Measurements from ENCODE around the gene PKNOX2. TPM values are rescaled to one million over a fixed set of nuclear protein-coding genes. Genes with fewer than 3 reads are reported as not detected.

PKNOX2 gene
- total and polyA plus RNA-seq, 4 experiments from 2014 or later: not detected

GRCh38 chr11:125397421-125397820 is 232.9 kb downstream of the PKNOX2 start:
- peaks cover 0 to 2% (median 0%) of the 10 kb centered on the region in 4 donors for H3K4me1 Mint-ChIP-seq
- Histone ChIP-seq H3K4me3 (ENCODE audit: low read length in 2 of 2) (no peak overlapping the region), H3K27me3 (ENCODE audit: insufficient read depth, low read length) (peaks cover 4% of the 10 kb centered on the region), H3K9me3 (ENCODE audit: control insufficient read depth in 1 of 2, low read length in 2 of 2) (no peaks in the 10 kb centered on the region), H3K4me1 (ENCODE audit: insufficient read depth, low read length) (no peaks in the 10 kb centered on the region), H3K36me3 (ENCODE audit: insufficient read depth, low read length) (no peaks in the 10 kb centered on the region), H3K27ac (ENCODE audit: low read depth, low read length) (no peak overlapping the region)
- no peaks in the 10 kb centered on the region for H3K36me3 Mint-ChIP-seq
- intact Hi-C loops (cut with micrococcal nuclease): no loop called here
- H3K9me3 Mint-ChIP-seq: no peaks in the 10 kb centered on the region
- POLR2A ChIA-PET (ENCODE audit: partially characterized antibody): no interaction called here
- no peak overlapping the region for H3K27ac Mint-ChIP-seq
- H3K27me3 Mint-ChIP-seq: peaks cover 24 to 37% of the 10 kb centered on the region in 2 donors
- H3K4me3 Mint-ChIP-seq: no peak overlapping the region
- CTCF ChIA-PET (ENCODE audit: partially characterized antibody): interaction anchor here (1.7 kb wide), 1 partner anchor 12 kb away, joined by 6 read pairs; no protein-coding TSS in a partner anchor
- DNase-seq: no peak

GRCh38 chr11:125398475-125398874 is 233.9 kb downstream of the PKNOX2 start:
- H3K9me3 ChIP-seq (ENCODE audit: control insufficient read depth in 1 of 2, low read length in 2 of 2): no peaks in the 10 kb centered on the region
- H3K27me3 Mint-ChIP-seq: peaks cover 23 to 41% of the 10 kb centered on the region in 2 donors
- no peak overlapping the region for H3K27ac ChIP-seq (ENCODE audit: low read depth, low read length)
- H3K4me3 ChIP-seq (ENCODE audit: low read length in 2 of 2): no peak overlapping the region
- peak in 1 of 5 donors; percentile 27 for DNase-seq
- no peaks in the 10 kb centered on the region for H3K4me1 ChIP-seq (ENCODE audit: insufficient read depth, low read length)
- ChIA-PET CTCF (ENCODE audit: partially characterized antibody) (interaction anchor here (1.7 kb wide), 1 partner anchor 11 kb away, joined by 6 read pairs; no protein-coding TSS in a partner anchor), POLR2A (ENCODE audit: partially characterized antibody) (no interaction called here)
- intact Hi-C loops (cut with micrococcal nuclease): no loop called here
- H3K27ac Mint-ChIP-seq: no peak overlapping the region
- H3K36me3 ChIP-seq (ENCODE audit: insufficient read depth, low read length): no peaks in the 10 kb centered on the region
- H3K9me3 Mint-ChIP-seq: peaks cover 0 to under 1% (median 0%) of the 10 kb centered on the region in 8 donors
- peaks cover 4% of the 10 kb centered on the region for H3K27me3 ChIP-seq (ENCODE audit: insufficient read depth, low read length)
- H3K36me3 Mint-ChIP-seq: no peaks in the 10 kb centered on the region
- H3K4me3 Mint-ChIP-seq: no peak overlapping the region
- peaks cover 0 to 2% (median 0%) of the 10 kb centered on the region in 4 donors for H3K4me1 Mint-ChIP-seq

- Histone ChIP-seq H3K4me3 (ENCODE audit: low read length in 2 of 2) (no peak overlapping the region), H3K9me3 (ENCODE audit: control insufficient read depth in 1 of 2, low read length in 2 of 2) (no peaks in the 10 kb centered on the region), H3K4me1 (ENCODE audit: insufficient read depth, low read length) (no peaks in the 10 kb centered on the region), H3K27ac (ENCODE audit: low read depth, low read length) (no peak overlapping the region), H3K36me3 (ENCODE audit: insufficient read depth, low read length) (no peaks in the 10 kb centered on the region), H3K27me3 (ENCODE audit: insufficient read depth, low read length) (peaks cover 5% of the 10 kb centered on the region)
- H3K9me3 Mint-ChIP-seq: peaks cover 0 to 3% (median 0%) of the 10 kb centered on the region in 8 donors
- no peak for DNase-seq
- no peaks in the 10 kb centered on the region for H3K36me3 Mint-ChIP-seq
- H3K4me1 Mint-ChIP-seq: peaks cover 0 to 2% (median 0%) of the 10 kb centered on the region in 4 donors
- peaks cover 24 to 44% of the 10 kb centered on the region in 2 donors for H3K27me3 Mint-ChIP-seq
- CTCF ChIA-PET (ENCODE audit: partially characterized antibody): no interaction called here
- intact Hi-C loops (cut with micrococcal nuclease): no loop called here
- no peak overlapping the region for H3K4me3 Mint-ChIP-seq
- no peak overlapping the region for H3K27ac Mint-ChIP-seq
- POLR2A ChIA-PET (ENCODE audit: partially characterized antibody): no interaction called here
Observed at GRCh38 chr11:125398994-125399640, 234.6 kb downstream of the PKNOX2 start.

GRCh38 chr11:125399945-125400344 is 235.4 kb downstream of the PKNOX2 start:
- Histone ChIP-seq H3K9me3 (ENCODE audit: control insufficient read depth in 1 of 2, low read length in 2 of 2) (no peaks in the 10 kb centered on the region), H3K4me3 (ENCODE audit: low read length in 2 of 2) (no peak overlapping the region), H3K36me3 (ENCODE audit: insufficient read depth, low read length) (no peaks in the 10 kb centered on the region), H3K4me1 (ENCODE audit: insufficient read depth, low read length) (peaks cover 4% of the 10 kb centered on the region), H3K27me3 (ENCODE audit: insufficient read depth, low read length) (peaks cover 9% of the 10 kb centered on the region), H3K27ac (ENCODE audit: low read depth, low read length) (no peak overlapping the region)
- intact Hi-C loops (cut with micrococcal nuclease): no loop called here
- no peak for DNase-seq
- Mint-ChIP-seq H3K27ac (no peak overlapping the region), H3K4me1 (peaks cover 2 to 6% (median 4%) of the 10 kb centered on the region in 4 donors), H3K9me3 (peaks cover 0 to 3% (median 0%) of the 10 kb centered on the region in 8 donors), H3K4me3 (no peak overlapping the region), H3K36me3 (no peaks in the 10 kb centered on the region), H3K27me3 (peaks cover 28 to 49% of the 10 kb centered on the region in 2 donors)
- CTCF ChIA-PET (ENCODE audit: partially characterized antibody): no interaction called here
- POLR2A ChIA-PET (ENCODE audit: partially characterized antibody): no interaction called here

GRCh38 chr11:125401235-125401634 is 236.7 kb downstream of the PKNOX2 start:
- H3K4me3 Mint-ChIP-seq: no peak overlapping the region
- H3K36me3 Mint-ChIP-seq: no peaks in the 10 kb centered on the region
- no peak for DNase-seq
- Histone ChIP-seq H3K27me3 (ENCODE audit: insufficient read depth, low read length) (peaks cover 14% of the 10 kb centered on the region), H3K9me3 (ENCODE audit: control insufficient read depth in 1 of 2, low read length in 2 of 2) (no peaks in the 10 kb centered on the region), H3K4me1 (ENCODE audit: insufficient read depth, low read length) (peaks cover 6% of the 10 kb centered on the region), H3K36me3 (ENCODE audit: insufficient read depth, low read length) (no peaks in the 10 kb centered on the region), H3K4me3 (ENCODE audit: low read length in 2 of 2) (no peak overlapping the region), H3K27ac (ENCODE audit: low read depth, low read length) (no peak overlapping the region)
- peaks cover 5 to 10% (median 8%) of the 10 kb centered on the region in 4 donors for H3K4me1 Mint-ChIP-seq
- ChIA-PET CTCF (ENCODE audit: partially characterized antibody) (no interaction called here), POLR2A (ENCODE audit: partially characterized antibody) (no interaction called here)
- H3K27ac Mint-ChIP-seq: no peak overlapping the region
- H3K27me3 Mint-ChIP-seq: peaks cover 29 to 55% of the 10 kb centered on the region in 2 donors
- H3K9me3 Mint-ChIP-seq: peaks cover 0 to 3% (median 0%) of the 10 kb centered on the region in 8 donors
- intact Hi-C loops (cut with micrococcal nuclease): no loop called here

- ChIA-PET POLR2A (ENCODE audit: partially characterized antibody) (no interaction called here), CTCF (ENCODE audit: partially characterized antibody) (no interaction called here)
- intact Hi-C loops (cut with micrococcal nuclease): no loop called here
- Mint-ChIP-seq H3K4me3 (no peak overlapping the region), H3K27me3 (peaks cover 32 to 55% of the 10 kb centered on the region in 2 donors), H3K9me3 (peaks cover 0 to 3% (median 0%) of the 10 kb centered on the region in 8 donors), H3K36me3 (no peaks in the 10 kb centered on the region), H3K27ac (no peak overlapping the region), H3K4me1 (peaks cover 5 to 10% (median 8%) of the 10 kb centered on the region in 4 donors)
- H3K27ac ChIP-seq (ENCODE audit: low read depth, low read length): no peak overlapping the region
- no peak overlapping the region for H3K4me3 ChIP-seq (ENCODE audit: low read length in 2 of 2)
- H3K36me3 ChIP-seq (ENCODE audit: insufficient read depth, low read length): no peaks in the 10 kb centered on the region
- H3K27me3 ChIP-seq (ENCODE audit: insufficient read depth, low read length): peaks cover 14% of the 10 kb centered on the region
- peaks cover 6% of the 10 kb centered on the region for H3K4me1 ChIP-seq (ENCODE audit: insufficient read depth, low read length)
- no peaks in the 10 kb centered on the region for H3K9me3 ChIP-seq (ENCODE audit: control insufficient read depth in 1 of 2, low read length in 2 of 2)
- no peak for DNase-seq
Observed at GRCh38 chr11:125401746-125402145, 237.2 kb downstream of the PKNOX2 start.

GRCh38 chr11:125402435-125402834 is 237.9 kb downstream of the PKNOX2 start:
- intact Hi-C loops (cut with micrococcal nuclease): no loop called here
- Histone ChIP-seq H3K27me3 (ENCODE audit: insufficient read depth, low read length) (peaks cover 14% of the 10 kb centered on the region), H3K9me3 (ENCODE audit: control insufficient read depth in 1 of 2, low read length in 2 of 2) (no peaks in the 10 kb centered on the region), H3K4me3 (ENCODE audit: low read length in 2 of 2) (no peak overlapping the region), H3K36me3 (ENCODE audit: insufficient read depth, low read length) (no peaks in the 10 kb centered on the region), H3K4me1 (ENCODE audit: insufficient read depth, low read length) (peaks cover 6% of the 10 kb centered on the region), H3K27ac (ENCODE audit: low read depth, low read length) (no peak overlapping the region)
- DNase-seq: no peak
- ChIA-PET CTCF (ENCODE audit: partially characterized antibody) (no interaction called here), POLR2A (ENCODE audit: partially characterized antibody) (no interaction called here)
- peaks cover 34 to 55% of the 10 kb centered on the region in 2 donors for H3K27me3 Mint-ChIP-seq
- peaks cover 0 to 3% (median 0%) of the 10 kb centered on the region in 8 donors for H3K9me3 Mint-ChIP-seq
- no peak overlapping the region for H3K27ac Mint-ChIP-seq
- H3K4me3 Mint-ChIP-seq: no peak overlapping the region
- peaks cover 5 to 10% (median 8%) of the 10 kb centered on the region in 4 donors for H3K4me1 Mint-ChIP-seq
- no peaks in the 10 kb centered on the region for H3K36me3 Mint-ChIP-seq

All from CD4-positive, alpha-beta memory T cell (primary cell).